ENCODE results near the gene TAS1R3. TPM values are rescaled to one million over a fixed set of nuclear protein-coding genes. Genes with fewer than 3 reads are reported as not detected.

TAS1R3 gene
- polyA plus RNA-seq, 1 donor: 3.9 TPM

GRCh38 chr1:1340791-1341548 is 9.9 kb downstream of the TAS1R3 start:
- DNase-seq: no peak

- no peak for DNase-seq
Measured at GRCh38 chr1:1341549-1342021, 10.5 kb downstream of the TAS1R3 start.

GRCh38 chr1:1342061-1342562 is 11.0 kb downstream of the TAS1R3 start:
- no peak for DNase-seq

- no peak for DNase-seq
Measured at GRCh38 chr1:1342584-1343115, 11.6 kb downstream of the TAS1R3 start.

- DNase-seq: no peak
Measured at GRCh38 chr1:1343811-1344421, 12.8 kb downstream of the TAS1R3 start.

DNA sequence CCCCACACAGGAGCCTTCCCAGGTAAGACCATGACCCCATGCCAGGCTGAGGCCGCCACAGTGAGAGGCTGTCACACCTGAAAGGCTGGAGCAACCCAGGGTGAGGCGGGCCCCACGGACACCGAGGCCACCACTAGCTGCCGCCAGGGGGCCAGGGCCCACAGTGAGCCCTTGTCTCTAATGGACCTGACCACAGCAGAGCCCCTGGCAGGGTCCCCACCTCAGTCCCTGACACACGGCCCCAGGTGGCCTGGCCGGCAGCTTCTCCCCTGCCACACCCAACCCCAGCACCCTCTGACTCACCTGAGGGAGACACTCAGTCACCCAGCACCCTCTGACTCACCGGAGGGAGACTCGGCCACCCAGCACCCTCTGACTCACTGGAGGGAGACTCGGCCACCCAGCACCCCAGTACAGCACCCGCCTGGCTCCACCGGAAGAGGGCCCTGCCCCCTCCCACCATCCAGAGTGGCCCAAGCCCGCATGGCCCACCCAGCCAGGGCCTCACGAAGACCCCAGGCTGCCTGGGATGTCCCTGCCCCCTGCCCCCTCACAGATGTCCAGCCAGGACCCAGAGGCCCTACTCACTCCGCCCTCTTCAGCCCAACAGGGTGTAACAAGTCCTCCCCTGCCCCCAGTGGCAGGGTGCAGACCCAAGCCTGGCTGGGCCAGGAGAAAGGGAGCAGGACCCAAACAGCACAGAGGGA is 13.7 kb downstream of the TAS1R3 start:
- no peak for DNase-seq

DNA sequence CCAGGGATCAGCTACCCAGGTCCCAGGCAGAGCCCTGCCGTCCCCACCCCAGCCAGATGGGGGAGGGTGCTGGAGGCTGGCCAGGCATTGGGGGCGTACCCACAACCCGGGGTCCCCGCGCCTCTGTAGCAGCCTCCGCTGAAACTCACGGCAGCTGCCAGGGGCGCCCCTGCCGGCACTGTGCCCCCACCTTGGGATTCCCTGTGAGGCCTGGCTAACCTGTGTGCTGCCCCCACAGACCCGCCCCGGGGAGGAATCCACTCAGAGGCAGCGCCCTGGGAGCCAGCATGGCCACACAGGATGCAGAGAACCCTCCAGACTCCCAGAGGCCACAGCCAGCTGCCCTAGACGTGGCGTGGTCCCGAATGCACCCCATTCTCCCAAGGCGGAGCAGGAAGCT is 14.3 kb downstream of the TAS1R3 start:
- DNase-seq: no peak

GRCh38 chr1:1345860-1346500 is 14.9 kb downstream of the TAS1R3 start:
- no peak for DNase-seq

- no peak for DNase-seq
Measured at GRCh38 chr1:1346501-1346890, 15.4 kb downstream of the TAS1R3 start.

DNA sequence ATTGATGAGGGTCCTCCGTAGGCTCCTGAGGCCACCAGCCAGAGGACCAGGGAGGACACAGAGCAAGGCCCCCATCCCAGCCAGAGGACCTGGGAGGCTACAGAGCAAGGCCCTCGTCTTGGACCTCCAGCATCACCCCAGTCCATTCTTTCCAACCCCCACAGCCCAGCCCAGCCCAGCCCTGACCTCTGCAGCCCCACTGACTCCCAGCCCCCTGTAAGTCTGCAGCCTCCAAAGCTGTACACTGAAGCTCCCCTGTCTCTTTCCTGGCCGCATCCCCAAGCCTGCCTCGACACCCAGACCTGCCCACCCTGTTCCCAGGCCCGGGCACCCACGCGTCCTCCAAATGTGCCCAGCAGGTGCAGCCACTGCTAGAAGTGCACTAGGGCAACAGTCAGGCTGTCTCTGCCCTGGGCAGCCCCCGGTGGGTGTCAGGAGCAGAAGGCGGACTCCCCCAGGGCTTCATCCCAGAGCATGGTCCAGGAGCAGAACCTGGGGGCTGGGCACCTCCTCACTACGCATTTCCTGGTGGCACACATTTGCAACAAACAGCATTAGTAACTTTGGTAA is 16.0 kb downstream of the TAS1R3 start:
- DNase-seq: no peak

DNA sequence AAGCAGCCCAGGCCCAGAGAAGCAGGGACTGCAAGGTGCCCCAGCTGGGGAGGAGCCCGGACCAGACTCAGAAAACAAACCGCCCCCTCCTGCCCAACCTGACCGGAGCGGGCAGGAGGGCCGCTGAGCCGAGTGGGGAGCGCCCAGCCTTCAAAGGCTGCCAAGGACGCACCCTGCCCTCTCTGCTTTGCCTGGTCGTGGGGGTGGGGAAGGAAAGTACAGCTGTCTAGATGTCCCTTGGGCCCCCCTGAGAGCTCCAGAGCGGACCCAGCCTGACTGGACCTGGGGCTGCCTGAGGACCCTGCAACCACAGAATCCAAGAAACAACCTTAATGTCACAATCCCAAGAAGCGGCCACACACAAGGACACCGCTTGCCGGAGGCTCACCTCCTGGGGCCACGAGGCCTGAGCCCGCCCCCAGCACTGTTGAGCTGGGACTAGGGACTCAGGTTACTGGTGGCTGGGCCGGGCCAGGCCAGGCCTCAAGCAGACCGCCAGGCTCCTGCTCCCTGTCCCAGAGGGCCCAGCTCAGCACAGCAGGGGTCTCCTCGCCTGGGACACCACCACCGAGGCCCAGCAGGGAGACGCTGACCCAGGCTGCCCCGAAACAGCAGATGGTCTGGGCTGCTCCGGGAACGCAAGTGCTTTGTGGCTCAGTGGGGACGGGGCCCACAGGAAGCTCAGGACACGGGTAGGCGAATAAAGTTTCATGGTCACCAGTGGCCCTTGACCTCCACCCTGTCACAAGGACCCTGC is 16.8 kb downstream of the TAS1R3 start:
- DNase-seq: no peak

DNA sequence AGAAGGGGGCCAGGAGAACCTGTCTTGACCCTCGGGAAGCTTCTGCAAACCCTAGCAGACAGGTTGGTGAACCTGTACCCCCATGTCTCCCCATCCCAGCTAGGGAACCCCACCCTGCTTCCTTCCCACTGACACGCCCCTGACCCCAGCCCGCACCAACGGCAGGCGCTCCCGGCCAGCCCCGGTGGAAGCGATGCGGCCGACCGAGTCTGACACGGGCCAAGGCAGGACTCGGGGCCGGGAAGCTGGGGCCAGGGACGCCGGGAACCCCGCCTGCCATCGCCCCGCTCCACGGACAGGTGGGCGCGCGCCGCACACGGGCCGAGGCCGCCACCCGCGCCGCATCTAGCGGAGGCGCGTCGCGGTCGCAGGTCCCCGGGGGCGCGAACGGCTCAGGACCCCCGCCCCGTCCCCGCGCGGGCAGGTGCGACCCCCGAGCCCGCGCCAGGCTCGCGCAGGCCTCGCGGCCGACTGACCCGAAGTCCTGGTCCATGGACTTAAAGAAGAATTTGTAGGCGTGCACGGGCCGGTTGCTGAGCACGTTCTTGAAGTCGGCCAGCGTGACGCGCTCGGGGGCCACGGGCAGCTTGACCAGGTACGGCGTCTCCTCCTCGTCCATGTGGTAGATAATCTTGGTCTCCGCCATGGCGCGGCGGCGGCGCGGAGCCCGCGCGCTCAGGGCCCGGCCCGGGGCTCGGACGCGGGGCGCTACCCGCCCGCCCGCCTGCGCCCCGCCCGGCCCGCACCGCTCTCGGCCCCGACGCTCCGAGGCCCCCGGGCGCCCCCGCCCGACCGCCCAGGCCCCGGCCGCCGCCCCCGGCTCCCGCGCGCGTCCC is 17.6 kb downstream of the TAS1R3 start:
- DNase-seq: no peak

- DNase-seq: peak; percentile 80
Measured at GRCh38 chr1:1349256-1350012, 18.4 kb downstream of the TAS1R3 start, which contains the start of gene DVL1. Gene DVL1, minus strand, starts transcription at chr1:1349418. Its CDS starts 353 bp downstream, at chr1:1349065.

GRCh38 chr1:1351511-1352427 is 20.7 kb downstream of the TAS1R3 start:
- DNase-seq: peak; percentile 74

DNA sequence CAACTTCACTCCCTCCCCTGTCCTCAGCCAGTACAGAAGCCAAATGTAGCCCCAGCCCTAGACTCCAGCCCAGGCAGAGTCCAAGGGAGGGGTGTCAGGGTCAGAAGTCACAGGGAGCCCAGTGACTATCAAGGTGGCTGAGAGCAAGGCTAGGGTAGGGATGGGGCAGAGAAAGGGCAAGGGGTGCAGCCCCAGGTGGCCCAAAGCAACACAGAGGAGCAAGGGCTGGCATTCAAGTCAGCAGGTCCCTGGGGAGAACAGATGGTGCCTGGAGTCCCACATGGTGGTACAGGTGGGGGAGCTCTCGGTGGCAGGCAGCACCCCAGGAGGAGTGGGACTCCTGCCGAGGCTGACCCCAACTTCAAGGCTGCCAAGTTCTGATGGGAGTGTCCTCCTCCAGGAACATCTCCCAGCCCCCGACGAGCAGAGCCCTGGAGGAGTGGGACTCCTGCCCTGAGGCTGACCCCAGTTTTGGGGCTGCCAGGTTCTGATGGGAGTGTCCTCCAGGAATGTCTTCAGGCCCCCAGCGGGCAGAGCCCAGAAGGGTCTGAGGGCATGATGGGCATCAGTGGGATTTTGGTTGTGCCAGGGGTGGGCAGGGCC is 21.8 kb downstream of the TAS1R3 start:
- DNase-seq: no peak

GRCh38 chr1:1353389-1354151 is 22.5 kb downstream of the TAS1R3 start:
- DNase-seq: no peak

All from hindlimb muscle (tissue), 1 donor.